G401.6 (cell line): ENCODE measurements around the gene OSR1.
"Not testable (repeated sequence)": the region's sequence is repeated elsewhere in the genome, so short reads cannot be mapped to it uniquely, and the experiment has no call there.

Experiments used
- FAIRE-seq: peaks from 2 replicates; lab custom pipeline; 2012; peaks lifted over from hg19 to GRCh38; lab: Jason Lieb, UNC

OSR1 gene

DNA sequence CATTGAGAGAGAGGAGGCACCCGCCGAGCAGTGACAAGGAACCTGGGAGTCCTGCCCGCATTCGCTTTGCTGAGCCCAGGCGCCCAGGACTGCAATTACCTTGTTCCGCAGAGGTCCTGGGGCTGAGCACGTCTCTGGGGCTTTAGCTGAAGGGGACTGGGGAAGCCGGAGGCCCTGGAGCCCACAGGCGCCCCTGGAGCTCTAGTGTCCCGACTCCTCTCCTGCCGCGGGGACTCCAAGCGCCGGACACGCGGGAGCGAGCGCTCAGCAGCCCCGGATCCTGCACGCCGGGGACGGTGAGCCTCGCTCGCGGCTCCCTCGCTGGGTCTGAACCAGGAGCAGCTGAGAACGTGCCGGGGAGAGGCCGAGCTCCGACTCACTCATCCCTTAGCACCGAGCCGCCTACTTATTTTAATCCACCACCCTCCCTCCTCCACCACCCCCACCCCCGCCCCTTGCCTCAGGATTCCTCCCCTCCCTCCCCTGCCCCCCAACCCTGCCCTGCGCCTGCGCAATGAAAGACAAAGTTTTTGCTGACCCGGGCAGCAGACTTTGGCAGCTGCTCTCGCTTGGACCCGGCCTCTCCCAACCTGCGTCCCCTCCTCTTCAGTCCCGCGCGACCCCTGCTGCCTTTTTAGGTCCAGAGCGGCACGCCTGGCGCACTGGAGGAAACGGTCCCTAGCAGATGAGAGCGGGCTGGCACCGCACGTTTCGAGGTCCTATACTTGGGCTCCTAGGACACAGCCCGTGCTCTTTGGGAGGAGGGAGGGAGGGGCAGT lies at the start of gene OSR1:
TSS of gene OSR1 (minus strand) at position 382 of the 779 bp plus-strand sequence. CDS start 4,818 bp downstream, outside the sequence.
- FAIRE-seq, result no peak

DNA sequence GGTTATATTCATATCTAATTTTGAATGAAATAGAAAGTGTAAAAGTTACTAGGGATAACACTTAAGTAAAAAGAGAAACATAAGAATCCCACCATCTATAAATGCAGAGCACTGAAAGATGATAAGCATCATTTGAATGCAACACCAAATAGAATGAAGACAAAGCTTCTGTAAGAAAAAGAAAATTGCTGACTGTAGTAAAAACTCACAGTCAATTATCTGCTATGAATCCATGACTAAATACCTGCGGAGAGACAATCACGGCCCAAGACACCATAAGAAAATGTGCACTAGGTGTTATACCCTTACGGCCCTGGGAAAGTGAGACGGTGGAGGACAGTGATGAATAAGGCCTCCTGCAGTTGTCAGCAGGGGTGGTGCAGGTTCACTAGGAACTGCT lies 45.4 kb upstream of the OSR1 start:
- FAIRE-seq, result no peak

DNA sequence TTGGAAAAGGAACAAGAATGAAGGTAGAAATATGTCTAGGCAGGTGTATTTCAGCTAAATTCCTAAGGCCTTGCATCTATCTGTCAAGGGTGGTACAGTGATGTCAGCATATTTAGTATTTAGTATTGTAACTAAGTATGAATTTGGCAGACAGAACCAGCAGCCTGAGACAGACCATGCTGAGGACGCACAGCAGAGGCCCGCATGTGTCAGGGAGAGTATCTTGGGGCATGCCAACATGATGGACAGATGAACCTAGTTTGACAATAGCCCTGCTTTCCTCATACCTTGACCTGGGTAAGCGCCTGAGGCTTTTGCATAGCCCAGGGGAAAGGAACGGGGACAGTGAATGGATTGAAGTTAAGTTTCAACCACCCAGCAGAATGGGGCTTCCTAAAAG lies 33.8 kb upstream of the OSR1 start:
- no peak for FAIRE-seq

DNA sequence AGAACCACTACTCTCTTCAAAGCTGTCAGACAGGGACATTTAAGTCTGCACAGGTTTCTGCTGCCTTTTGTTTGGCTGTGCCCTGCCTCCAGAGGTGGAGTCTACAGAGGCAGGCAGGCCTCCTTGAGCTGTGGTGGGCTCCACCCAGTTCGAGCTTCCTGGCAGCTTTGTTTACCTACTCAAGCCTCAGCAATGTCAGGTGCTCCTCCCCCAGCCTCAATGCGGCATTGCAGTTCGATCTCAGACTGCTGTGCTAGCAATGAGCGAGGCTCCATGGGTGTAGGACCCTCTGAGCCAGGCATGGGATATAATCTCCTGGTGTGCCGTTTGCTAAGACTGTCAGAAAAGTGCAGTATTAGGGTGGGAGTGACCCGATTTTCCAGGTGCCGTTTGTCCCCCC lies 31.0 kb upstream of the OSR1 start:
- FAIRE-seq, result not testable (repeated sequence)

DNA sequence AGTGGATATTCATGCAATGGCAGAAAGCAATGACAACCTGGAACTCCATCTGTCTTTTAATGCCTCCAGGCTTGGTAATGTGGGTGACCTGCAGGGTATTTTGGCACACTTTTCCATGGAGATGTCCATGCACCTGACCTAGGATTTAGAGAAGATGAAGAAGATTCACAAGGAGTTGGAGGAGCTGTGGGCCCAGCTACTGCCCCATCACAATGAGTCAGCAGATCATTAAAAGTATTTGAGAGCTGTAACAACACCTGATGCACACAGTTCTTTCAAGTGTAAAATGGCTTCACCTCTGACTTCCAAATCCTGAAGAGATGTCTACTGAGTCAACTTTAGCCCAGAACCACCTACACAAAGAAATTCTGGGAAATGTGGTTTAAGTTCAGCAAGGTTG lies 22.1 kb upstream of the OSR1 start:
- FAIRE-seq, result no peak

DNA sequence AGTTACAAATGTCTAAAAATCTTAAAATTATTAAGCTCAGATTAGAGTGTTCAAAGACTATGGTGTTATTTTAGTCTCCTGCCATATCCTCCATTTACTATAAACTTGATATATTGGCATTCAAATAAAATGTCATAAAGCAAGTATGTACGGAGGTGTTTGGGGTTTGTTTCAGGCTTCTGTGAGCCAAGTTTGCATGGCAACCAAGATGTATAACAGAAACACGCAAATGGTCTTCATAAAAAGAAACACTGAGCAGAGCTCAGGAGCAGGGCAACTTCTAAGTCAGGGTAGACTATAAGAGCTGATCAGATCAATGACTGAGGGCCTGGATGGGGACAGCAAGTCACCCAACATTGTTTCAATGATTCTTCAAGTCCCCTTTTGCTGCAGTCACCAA lies 20.5 kb upstream of the OSR1 start:
- FAIRE-seq, result no peak

DNA sequence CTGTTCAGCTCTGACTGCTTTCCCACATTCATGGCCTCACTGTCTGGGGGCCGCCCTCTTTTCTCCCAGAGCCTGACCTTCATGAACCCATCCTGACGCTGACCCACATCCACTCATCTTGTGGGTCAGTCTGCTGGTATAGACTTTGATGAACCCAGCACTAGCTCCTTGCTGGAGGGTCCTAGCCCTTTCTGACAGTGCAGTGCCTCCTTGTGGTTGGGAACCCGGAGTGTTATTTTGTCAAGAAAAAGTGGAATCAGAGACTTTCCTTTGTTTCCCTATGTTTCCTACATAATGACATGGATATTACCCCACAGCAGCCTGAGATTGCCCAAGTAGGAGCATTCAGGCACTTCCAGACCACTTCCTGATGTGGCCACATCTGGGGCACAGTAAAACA lies 19.3 kb upstream of the OSR1 start:
- no peak for FAIRE-seq

DNA sequence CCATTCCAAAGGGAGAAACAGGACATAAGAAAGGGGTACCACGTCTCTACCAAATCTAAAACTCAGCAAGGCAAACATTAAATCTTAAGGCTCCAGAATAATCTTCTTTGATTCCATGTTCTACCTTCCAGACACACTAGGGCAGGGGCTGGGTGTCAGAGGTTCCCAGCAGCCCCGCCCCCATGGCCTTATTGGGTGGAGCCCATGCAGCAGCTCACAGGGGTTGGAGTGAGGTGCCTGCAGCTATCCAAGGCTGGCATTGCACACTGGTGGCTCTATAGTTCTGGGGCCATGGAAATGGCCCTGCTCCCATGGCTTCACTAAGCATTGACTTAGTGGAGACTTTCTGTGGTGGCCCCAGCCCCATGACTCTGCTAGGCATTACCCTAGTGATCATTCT lies 14.9 kb upstream of the OSR1 start:
- FAIRE-seq, result no peak

DNA sequence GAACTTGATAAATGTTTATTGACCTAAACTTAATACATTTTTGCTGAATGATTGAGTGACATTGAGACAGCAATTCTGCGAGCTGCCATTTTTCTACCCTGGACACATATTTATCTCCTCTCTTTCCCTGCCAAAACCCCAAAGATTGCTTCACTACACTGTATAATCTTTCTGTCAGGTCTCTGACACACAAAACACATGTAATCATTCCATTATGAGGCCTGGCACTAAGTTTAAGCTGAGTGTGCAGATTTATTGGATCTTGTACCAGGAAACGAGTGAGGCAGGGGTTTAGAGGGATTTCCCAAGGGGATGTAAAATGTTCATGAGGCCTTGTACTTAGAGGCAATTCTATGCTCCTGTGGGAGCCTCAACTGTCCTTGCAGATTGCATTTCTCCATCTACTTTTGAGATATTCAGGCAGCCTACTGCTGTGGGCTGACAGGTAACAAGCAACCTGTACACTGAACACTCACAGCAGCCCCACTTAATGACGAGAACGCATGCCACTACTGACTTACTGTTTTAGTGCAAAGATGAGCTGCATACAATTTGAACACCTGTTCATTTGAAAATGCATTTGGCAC lies 13.7 kb upstream of the OSR1 start:
- FAIRE-seq, result no peak

DNA sequence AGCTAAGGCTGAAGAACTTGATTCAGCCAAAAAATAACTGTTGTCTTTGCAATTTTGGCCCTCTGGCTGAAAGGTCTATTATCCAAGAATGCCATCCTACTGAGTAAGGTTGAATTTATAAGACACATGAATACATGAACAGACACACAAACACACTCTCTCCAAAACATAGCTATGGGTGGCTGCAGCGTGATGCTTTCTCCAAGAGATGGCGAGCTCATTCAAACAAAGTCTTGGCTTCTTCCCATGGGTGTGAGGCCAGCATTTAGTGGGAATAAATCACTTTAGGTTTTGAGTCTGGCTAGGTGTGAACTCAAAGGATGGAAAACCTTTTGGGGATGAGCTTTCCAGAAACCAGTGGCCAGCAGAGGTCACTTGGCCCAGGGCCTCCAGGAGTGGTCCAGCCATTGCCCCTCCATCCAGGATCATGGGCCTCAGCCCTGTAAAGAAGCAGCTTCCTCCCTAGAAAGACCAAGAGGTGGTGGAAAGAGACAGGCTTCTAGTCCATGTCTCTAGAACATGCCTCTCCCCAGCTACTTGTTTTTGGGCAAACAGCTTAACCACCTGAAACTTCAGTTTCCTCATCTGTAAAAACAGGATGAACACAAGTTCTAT lies 11.0 kb upstream of the OSR1 start:
- FAIRE-seq, result no peak

DNA sequence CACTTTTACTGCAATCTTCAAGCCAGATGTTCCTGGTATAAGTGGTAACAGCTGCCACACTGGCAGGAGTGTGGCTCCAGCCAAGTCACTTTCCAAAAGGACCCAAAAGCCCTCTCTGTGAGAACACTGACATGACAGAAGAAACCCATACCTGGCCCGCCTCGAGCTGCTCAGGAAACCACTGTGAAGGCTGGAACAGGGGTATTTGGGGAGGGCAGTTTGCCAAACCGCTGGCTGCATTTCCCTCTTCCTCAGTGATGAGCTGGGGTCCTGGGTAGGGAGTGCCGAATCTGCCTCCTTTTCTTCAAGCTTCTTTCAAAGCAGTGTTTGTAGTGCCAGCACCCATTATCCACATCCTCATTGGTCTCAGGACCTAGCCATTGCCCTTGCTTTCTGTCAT lies 10.3 kb upstream of the OSR1 start:
- FAIRE-seq, result no peak

DNA sequence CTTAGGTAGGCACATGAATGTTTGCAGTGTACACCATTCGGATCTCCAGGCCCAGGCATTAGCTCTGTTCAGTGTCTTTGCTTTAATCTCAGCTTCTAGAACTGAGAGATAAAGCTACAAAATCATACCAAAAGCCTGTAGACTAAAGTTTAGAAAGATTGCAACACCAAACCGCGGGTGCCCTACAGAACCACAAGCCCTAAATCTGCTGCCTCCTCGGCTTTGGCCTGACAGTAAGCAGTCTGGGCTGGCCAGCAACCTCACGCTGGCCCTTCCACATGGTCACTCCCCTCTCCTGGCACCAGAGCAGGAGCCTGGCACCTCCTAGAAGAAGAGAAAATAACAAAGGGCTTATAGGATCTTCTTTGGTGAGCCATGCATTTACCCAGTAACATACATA lies 8.9 kb upstream of the OSR1 start:
- no peak for FAIRE-seq

DNA sequence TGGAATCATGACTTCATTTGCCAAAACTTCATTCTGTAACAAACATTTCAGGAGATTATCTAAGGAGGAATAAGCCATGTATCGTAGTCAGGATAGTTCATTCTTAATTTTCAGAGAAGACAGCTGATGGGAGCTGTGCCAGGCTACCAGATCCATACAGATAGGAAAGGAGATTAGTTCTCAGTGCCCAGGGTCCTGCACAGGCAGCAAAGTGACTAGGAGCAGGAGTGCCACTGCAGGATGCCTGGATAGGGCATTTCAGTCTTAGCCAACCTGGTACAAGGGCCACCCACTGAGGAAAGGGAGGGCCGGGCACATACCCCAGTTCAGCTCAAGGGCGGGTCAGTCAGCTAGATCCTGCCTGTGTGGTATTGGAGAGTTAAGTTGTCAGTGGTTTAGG lies 6.7 kb upstream of the OSR1 start:
- no peak for FAIRE-seq

DNA sequence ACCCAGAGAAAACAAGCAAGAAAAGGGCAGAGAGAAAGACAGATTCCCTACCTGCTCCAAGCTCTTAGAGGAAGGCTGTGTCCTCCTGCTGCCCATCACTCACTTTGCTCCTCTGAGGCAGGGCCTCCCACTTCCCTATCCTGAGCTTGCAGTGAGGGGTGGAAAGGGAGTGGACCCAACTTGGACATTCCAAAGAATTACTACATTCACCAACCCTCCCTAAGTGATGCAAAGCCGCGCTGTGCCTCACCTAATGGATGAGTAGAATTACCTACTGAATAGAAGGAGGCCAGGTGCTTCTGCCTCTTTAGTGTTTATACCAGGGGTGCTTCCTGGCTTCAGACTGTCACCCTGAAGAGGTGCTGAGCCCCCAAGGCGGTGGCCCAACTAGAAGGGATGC lies 5.6 kb upstream of the OSR1 start:
- FAIRE-seq, result no peak

DNA sequence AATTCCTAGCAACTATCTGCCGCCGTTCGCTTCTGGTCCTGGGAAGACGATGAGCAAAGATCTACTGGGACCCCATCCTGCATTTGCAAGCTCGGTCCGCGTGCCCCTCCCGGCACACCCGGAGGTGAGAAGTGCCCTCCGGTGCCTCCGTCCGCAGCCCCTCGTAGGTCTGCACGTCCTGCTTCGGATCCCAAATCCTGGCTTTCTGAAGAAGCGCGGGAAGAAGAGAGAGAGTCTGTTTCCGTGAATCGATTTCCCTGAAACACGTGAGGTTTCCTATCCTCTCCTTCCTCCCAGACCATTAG lies 5.0 kb upstream of the OSR1 start:
- FAIRE-seq, result no peak

DNA sequence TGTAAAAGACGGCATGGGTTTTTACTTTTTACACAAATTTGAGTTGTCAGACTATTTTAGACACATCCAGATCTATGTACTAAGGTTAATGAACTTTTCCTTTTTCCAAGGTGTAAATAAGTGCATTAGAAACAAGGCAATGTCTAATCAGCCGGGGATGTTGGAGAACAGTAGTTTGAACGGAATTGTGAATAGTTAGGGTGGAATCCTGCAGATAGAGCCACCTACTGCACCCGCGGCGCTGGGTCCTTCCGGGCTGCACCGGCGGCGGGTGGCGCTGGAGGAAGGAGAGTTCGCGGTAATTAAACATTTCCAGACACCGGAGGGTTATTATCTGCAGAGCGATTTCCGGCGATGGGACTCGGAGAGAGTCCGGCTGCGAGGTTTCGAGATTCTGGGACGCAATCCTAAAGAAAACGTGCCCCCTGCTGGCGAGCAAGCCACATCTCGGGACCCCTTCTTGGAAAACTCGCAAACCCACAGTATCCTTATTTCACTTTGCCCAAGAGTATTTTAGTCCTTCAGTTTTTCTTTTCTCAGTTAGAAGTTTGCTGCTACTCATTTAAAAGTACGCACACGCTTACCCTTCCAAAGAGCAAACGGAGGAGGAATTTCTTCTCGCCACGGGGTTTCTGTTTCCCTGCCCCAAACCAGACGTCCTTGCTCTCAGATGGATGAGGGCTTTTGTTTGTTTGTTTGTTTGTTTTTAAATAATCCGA lies 4.5 kb upstream of the OSR1 start:
- FAIRE-seq, result no peak

DNA sequence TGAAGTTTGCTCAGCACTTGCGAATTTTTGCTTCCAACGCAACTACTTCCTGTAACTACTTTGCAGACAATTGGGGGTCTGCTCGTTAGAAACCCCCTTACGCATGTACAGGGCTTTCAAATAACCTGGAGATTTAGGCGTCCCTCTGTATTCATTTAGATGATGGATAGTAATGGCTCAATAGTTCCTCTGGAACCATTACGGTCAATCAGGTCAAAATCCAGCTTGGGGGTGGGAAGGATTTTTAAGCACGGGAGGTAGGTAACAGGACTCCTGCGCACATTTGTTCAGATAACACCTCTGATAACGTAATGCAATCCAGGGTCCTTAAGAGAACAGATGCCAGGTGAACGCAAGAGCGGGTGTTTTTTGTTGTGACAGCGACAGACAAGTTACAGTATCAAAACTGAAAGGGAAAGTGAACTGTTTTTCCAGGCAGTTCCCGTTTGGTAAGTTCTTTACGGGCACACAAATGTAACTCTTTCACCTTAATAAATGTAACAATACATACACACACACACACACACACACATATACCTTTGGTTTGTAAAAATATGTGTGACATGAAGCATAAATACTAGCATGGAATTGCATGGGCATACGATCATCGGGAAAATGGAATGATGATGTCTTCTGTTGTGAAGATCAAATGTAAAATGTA lies 3.8 kb upstream of the OSR1 start:
- FAIRE-seq, result no peak

DNA sequence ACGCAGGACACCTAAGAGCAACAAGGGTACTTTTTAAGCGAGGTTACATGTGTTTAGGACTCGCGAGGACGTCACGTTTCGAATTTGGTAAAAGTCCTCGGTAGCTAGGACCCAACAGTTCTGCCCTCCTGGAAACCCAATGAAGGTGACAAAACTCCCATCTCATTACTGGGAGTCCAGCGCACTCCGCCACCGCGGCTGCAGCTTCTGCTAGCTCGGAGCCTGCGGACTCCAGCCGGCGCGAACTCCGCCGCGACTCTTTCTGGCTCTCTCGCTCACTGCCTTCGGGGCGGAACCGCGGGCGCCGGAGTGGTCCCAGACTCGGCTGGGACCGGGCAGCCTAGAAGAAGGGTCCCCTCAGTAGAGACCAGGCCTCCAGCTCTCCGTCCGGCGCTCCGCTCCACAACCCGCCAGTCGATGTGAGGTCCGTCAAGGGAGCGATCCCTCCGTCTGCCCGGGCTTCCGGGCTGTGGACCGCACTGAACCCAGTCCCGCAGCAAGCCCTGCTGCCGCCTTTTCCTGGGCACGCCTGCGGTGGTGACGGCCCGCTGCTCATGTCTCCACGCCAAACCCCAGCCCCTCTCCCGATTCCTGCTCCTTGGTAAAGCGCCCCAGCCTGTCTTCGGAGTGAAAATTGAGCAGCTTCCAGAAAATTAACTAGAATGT lies 3.0 kb upstream of the OSR1 start:
- FAIRE-seq, result no peak

DNA sequence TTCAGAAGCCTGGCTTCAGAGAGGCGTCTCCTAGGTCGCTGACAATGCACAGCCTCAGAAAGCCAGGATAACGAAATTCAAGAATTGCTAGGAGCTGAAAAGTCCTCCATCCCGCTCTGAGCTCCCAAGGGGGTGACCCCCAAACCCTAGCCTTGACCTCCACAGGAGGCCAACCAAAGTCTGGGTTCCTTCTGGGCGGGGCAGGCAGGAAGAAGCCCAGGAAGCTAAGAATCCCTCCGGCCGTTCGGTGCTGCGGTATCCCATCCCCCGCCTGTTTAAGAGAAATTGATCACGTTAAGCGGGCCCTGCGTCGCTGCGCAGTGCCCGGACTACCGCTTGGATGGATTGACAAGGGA lies 2.5 kb upstream of the OSR1 start:
- no peak for FAIRE-seq

DNA sequence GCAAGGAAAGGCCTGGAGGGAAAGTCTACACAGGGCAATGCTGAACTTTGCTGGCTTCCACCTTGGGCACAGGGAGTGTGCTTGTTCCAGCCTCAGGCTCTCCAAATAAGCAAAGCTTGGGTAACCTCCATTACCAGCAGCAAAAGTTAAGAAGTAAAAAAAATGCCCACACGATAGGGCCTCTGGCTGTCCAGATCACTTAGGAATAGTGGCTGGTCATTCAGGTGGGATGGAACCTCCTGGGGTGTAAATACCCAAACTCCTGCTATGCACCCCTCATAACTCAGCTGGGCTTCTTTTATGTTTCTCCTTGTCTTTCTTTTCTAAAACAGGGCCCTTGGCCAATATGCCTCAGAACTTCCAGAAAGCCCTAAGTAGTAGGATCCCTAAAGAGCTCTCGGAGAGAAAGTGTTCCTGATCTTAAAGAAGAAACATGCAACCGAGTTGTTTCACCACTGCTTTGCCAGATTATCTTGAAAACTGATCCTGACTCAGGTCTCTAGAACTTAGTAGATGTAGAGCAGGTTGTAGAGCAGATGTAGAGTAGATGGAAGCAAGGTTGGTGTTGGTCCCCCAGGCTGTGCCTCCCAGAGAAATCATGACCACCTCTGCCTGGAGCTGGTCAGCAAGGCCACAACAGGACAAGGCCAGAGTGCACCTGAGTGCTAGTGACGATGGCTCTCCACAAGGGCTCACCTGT lies 2.0 kb upstream of the OSR1 start:
- FAIRE-seq, result no peak

DNA sequence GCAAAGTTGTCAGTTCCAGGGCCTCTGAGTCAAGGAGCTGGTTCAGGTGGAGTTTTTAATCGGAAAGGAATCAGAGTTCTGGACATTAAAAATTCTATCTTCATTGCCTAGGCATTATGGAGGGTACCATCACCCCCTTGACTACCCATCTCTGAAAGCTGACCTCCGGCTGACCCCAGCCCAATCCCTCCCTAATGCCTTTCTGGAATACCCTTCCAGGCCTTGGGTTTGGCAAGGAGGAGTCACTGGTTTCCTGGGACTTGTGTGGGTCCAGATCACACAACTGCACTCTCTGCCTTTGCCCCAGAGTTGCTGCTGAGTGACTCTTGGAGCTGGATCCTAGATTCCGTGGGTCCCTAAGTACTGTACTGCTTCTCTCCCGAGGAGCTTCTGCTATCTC lies 1.0 kb upstream of the OSR1 start:
- FAIRE-seq, result no peak

DNA sequence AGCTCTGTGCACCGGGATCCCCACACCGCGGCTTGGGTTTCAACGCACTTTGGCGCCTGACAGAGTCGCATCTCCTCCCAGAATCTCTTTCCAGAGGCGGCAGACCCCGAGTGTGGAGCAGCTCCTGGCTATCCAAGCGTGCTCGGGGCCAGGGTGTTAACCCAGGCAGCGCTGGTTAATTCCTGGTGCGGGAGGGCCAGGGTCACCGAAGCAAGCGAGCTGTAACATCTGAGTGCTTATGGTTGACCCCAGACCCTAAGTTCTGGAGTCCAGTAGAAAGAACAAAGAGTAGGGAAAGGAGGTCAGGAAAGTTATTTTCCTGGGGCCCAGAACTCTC lies 566 bp upstream of the OSR1 start:
- FAIRE-seq, result no peak
